ENCODE results near the gene SH3BGR.
"Not testable (repeated sequence)": the region's sequence is repeated elsewhere in the genome, so short reads cannot be mapped to it uniquely, and the experiment has no call there.

Gene SH3BGR

GRCh38 chr21:39515684-39516472, 64.1 kb downstream of the SH3BGR start:
- DNase-seq (ENCODE audit: low read depth), result no peak

GRCh38 chr21:39518055-39518846, 66.5 kb downstream of the SH3BGR start:
- DNase-seq (ENCODE audit: low read depth), result no peak

DNA sequence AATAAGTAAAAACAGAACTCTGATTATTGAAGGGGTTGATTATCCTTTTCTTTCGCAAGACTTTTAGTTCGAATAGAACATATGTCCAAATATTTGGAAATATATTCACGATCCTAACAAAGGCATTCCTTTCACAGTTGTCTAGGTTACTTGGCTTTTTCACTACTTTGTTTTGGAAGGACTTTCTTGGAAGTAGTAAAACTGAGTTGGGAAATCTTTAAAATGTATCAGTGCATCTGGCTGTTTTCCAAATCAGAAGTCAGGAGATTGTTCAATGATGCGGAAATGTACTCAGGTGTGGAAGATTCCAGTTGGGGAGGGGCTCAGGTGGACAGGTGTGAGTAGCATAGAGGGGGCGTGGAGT, 67.1 kb downstream of the SH3BGR start:
- DNase-seq (ENCODE audit: low read depth), result no peak

GRCh38 chr21:39519835-39520234, 68.1 kb downstream of the SH3BGR start:
- DNase-seq (ENCODE audit: low read depth), result no peak

GRCh38 chr21:39523399-39523798, 71.6 kb downstream of the SH3BGR start:
- no peak for DNase-seq (ENCODE audit: low read depth)

DNA sequence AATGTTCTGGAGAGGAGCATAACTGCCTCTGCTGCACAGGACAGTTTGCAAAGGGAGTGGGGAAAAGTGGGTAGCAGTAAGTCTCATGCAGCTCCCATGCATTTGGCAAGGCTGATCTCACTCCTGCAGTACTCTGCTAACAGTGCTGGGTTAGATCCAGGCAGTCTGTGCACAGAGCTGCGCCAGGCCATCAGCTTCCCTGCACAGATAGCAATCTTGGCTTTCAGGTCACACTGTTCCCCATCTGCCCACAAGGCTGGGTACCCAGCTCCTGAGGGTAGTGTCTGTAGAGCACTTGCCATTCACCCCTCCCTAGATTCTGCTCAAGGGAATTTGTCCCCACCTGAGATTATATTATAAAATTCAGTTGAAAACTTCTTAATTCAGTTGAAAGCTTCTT, 72.1 kb downstream of the SH3BGR start:
- no peak for DNase-seq (ENCODE audit: low read depth)

DNA sequence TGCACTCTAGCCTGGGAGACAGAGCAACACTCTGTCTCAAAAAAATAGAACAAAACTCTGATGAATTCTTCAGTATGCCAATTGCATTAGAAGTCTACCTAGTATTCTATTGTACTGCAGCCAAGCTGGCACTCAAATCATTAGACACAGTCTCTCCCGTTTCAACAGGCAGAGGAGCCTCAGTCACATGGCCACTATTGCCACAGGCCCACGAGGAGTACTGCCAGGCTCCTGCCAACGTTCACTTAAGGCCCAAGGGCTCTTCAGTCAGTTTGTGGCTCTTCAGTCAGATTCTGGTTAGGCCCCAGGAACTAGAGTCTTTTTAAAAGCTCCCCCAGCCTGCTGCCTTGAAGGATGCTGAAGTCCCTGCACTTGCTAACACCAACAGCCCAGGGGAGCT, 73.4 kb downstream of the SH3BGR start:
- DNase-seq (ENCODE audit: low read depth), result no peak

- no peak for DNase-seq (ENCODE audit: low read depth)
These were observed 73.8 kb downstream of the SH3BGR start for GRCh38 chr21:39525601-39526000.

GRCh38 chr21:39527067-39527595, 75.4 kb downstream of the SH3BGR start:
- DNase-seq (ENCODE audit: low read depth), result no peak

- no peak for DNase-seq (ENCODE audit: low read depth)
These were observed 76.1 kb downstream of the SH3BGR start for GRCh38 chr21:39527664-39528381.

- no peak for DNase-seq (ENCODE audit: low read depth)
These were observed 77.3 kb downstream of the SH3BGR start for GRCh38 chr21:39529026-39529425.

DNA sequence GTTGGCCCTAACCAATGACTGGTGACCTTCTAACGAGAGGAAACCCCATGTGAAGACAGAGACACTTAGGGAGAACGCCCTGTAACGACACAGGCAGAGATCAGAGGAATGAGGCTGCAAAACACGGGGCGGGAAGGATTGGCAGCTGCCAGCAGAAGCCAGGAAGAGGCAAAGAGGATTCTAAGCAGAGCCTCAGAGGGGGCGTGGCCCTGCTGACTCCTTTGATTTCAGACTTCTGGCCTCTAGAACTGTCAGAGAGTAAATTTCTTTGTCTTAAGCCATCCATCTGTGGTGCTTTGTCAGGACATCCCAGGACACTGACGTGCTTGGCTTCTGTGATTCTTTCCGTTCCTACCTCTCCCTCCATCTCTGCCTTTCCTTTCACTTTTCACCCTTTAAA, 79.3 kb downstream of the SH3BGR start:
- DNase-seq (ENCODE audit: low read depth), result no peak

GRCh38 chr21:39531840-39532239, 80.1 kb downstream of the SH3BGR start:
- DNase-seq (ENCODE audit: low read depth), result no peak

DNA sequence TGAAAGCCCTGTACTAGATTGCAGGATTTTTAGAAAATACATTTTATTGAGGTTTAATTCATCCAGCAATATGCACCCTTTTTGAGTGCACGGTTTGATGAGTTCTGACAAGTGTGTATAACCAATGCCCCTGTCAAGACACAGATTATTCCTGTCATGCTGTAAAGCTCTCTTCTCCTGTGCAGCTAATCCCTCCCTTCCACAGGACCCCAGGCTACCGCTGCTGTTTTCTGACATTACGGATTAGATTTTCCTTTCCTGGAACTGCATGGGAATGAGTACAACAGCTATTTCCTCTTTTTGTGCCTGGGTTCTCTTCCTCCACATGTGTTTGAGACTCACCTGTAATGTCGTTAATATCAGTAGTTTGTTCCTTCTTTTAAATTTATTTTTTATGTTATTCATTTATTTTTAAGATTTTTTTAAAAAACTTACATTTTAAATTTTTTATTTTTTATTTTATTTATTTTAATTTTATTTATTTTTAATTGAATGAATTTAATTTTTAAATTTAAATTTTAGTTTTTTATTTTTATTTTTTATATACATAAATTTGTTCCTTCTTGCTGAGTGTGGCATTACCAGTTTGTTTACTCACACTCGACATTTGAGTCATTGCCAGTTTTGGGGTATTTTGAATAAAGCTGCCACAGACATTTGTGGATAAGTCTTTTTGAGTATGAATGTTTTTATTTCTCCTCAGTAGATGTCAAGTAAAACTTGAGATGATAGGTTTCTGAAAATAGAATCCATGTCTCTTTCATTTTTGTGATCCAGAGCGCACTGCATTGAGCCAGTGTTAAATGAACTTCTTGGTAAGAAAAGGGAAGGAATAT, 82.0 kb downstream of the SH3BGR start:
- no peak for DNase-seq (ENCODE audit: low read depth)

DNA sequence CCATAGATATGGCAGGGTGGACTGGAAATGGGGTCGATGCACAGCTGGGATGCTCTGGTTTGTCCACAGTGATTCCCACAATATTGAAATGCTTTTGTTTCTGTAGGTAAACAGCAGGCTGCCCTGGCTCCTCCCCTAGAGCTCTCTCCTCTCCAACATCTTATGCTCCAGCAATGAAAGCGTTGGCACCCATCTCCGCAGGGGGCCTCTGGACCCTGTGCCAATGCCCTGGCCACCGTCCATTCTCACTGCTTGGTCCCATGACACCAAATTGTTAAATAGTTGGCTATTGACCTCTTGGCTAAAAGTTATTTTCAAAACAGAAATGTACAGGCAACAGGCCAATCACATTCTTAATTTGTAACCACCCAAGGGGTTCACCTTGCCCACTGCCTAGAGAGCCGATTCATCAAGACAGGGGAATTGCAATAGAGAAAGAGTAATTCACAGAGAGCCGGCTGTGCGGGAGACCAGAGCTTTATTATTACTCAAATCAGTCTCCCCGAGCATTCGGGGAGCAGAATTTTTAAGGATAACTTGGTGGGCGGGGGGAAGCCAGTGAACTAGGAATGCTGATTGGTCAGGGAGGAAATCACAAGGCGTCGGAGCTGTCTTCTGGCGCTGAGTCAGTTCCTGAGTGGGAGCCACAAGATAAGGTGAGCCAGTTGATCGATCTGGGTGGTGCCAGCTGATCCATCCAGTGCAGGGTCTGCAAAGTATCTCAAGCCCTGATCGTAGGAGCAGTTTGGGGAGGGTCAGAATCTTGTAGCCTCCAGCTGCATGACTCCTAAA, 84.1 kb downstream of the SH3BGR start:
- no peak for DNase-seq (ENCODE audit: low read depth)

GRCh38 chr21:39536835-39537234, 85.1 kb downstream of the SH3BGR start:
- no peak for DNase-seq (ENCODE audit: low read depth)

GRCh38 chr21:39537571-39537970, 85.8 kb downstream of the SH3BGR start:
- DNase-seq (ENCODE audit: low read depth), result no peak

DNA sequence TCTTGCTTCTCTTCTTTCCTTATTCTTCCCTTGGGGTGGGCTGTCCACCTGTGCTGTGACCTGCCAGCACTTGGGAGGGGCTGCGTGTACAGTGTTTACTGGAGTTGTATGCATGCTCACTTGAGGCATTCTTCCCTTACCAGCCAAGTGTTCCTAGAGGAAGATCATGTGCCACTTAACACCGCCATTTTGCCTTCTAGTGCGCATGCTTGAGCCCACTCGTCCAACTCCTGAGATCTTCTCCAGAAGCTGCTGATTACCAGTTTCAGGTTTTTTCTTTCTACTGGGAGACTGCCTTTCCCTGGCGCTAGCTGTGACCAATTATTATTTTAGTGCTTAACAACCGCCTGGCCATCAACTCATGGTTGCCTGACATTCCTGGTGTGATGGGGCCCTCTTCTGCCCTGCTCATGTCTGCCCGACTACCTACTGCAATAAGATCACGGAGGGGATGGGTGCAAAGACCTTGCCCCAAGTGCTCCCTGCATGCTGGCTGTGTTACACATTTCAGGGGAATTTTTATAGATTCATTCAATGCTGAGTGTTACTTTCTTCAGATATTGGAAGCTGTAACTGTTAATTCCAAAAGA, 86.8 kb downstream of the SH3BGR start:
- DNase-seq (ENCODE audit: low read depth), result no peak

DNA sequence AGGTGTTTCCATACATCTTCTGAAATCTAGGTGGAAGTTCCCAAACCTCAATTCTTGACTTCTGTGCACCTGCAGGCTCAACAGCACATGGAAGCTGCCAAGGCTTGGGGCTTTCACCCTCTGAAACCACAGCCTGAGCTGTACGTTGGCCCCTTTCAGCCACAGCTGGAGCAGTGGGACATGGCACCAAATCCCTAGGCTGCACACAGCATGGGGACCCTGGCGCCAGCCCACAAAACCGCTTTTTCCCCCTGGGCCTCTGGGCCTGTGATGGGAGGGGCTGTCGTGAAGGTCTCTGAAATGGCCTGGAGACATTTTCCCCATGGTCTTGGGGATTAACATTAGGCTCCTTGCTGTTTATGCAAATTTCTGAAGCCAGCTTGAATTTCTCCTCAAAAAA, 88.6 kb downstream of the SH3BGR start:
- DNase-seq (ENCODE audit: low read depth), result not testable (repeated sequence)

GRCh38 chr21:39542736-39543135, 91.0 kb downstream of the SH3BGR start:
- no peak for DNase-seq (ENCODE audit: low read depth)
